ENCODE results near the gene HSPA14.
"Not testable (repeated sequence)": the region's sequence is repeated elsewhere in the genome, so short reads cannot be mapped to it uniquely, and the experiment has no call there.

Gene HSPA14

GRCh38 chr10:14880229-14880628, 42.1 kb downstream of the HSPA14 start:
- no peak for DNase-seq (ENCODE audit: low read depth in 3 of 3)

- DNase-seq (ENCODE audit: low read depth in 3 of 3): no peak
These were observed 46.0 kb downstream of the HSPA14 start for GRCh38 chr10:14884082-14884481.

- no peak for DNase-seq (ENCODE audit: low read depth in 3 of 3)
These were observed 51.2 kb downstream of the HSPA14 start for GRCh38 chr10:14889318-14889717.

- DNase-seq (ENCODE audit: low read depth in 3 of 3): no peak
These were observed 53.0 kb downstream of the HSPA14 start for GRCh38 chr10:14891151-14891550.

GRCh38 chr10:14904316-14904732, 66.2 kb downstream of the HSPA14 start:
- DNase-seq (ENCODE audit: low read depth in 3 of 3): no peak

- DNase-seq (ENCODE audit: low read depth in 3 of 3): no peak
These were observed 66.8 kb downstream of the HSPA14 start for GRCh38 chr10:14904864-14905263.

GRCh38 chr10:14905890-14906289, 67.8 kb downstream of the HSPA14 start:
- no peak for DNase-seq (ENCODE audit: low read depth in 3 of 3)

- no peak for DNase-seq (ENCODE audit: low read depth in 3 of 3)
These were observed 68.7 kb downstream of the HSPA14 start for GRCh38 chr10:14906765-14907164.

- DNase-seq (ENCODE audit: low read depth in 3 of 3): not testable (repeated sequence)
These were observed 69.5 kb downstream of the HSPA14 start for GRCh38 chr10:14907591-14907990.

- DNase-seq (ENCODE audit: low read depth in 3 of 3): no peak
These were observed 71.0 kb downstream of the HSPA14 start for GRCh38 chr10:14909101-14909500.

- no peak for DNase-seq (ENCODE audit: low read depth in 3 of 3)
These were observed 72.8 kb downstream of the HSPA14 start for GRCh38 chr10:14910953-14911352.

GRCh38 chr10:14911801-14912200, 73.7 kb downstream of the HSPA14 start:
- DNase-seq (ENCODE audit: low read depth in 3 of 3): no peak

- no peak for DNase-seq (ENCODE audit: low read depth in 3 of 3)
These were observed 78.5 kb downstream of the HSPA14 start for GRCh38 chr10:14916600-14916999.

GRCh38 chr10:14917827-14918226, 79.7 kb downstream of the HSPA14 start:
- DNase-seq (ENCODE audit: low read depth in 3 of 3): no peak

- no peak for DNase-seq (ENCODE audit: low read depth in 3 of 3)
These were observed 80.9 kb downstream of the HSPA14 start for GRCh38 chr10:14918964-14919363.
